Measurements from ENCODE around the gene NDC80. TPM values are rescaled to one million over a fixed set of nuclear protein-coding genes. Genes with fewer than 3 reads are reported as not detected.
"Not testable (repeated sequence)": the region's sequence is repeated elsewhere in the genome, so short reads cannot be mapped to it uniquely, and the experiment has no call there.

NDC80 gene
- total RNA-seq, 3 donors from 2014 or later (not counting 1 experiment from before 2014, with no cell fraction given): 3.4 to 6.5 (median 5.5) TPM

DNA sequence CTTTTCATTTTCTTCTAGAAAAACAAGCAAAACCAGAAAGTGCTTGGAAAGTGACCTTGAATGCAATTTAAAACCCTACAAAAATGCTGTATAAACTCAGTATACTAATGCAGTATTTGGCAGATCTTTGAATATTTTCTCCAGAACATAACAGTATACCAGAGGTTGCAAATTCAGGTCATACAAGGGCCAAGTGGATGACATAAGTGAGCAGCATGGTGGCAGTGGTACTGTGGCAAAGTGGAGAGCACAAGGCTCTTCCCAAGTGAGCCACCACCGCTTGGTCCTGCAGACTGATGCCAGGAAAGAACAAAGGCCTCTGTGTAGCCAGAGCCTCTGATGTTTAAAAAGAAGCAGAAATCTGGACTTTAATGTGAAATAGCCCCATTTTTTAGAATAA lies 33.1 kb upstream of the NDC80 start:
- H3K4me1 ChIP-seq (ENCODE audit: control insufficient read depth, insufficient read depth, low read length): no peaks in the 10 kb centered on the region
- no peaks in the 10 kb centered on the region for H3K4me1 Mint-ChIP-seq
- WGBS (ENCODE audit: insufficient coverage): 97% methylated on average over 1 of the region's 1 CpG
- no peak overlapping the region for H3K27ac ChIP-seq (ENCODE audit: low read length)
- H3K27me3 ChIP-seq (ENCODE audit: control insufficient read depth, insufficient read depth, low read length): no peaks in the 10 kb centered on the region
- no peak overlapping the region for H3K27ac Mint-ChIP-seq
- intact Hi-C loops (cut with micrococcal nuclease): no loop called here
- no peak for ATAC-seq
- H3K4me3 Mint-ChIP-seq: no peak overlapping the region
- no peaks in the 10 kb centered on the region for H3K9me3 Mint-ChIP-seq
- H3K36me3 Mint-ChIP-seq: no peaks in the 10 kb centered on the region
- H3K4me3 ChIP-seq (ENCODE audit: low read length): no peak overlapping the region
- DNase-seq: no peak
- H3K36me3 ChIP-seq (ENCODE audit: control insufficient read depth, insufficient read depth, low read length): peaks cover 10% of the 10 kb centered on the region
- no peaks in the 10 kb centered on the region for H3K27me3 Mint-ChIP-seq (ENCODE audit: low read depth in 2 of 2)
- no peak for TF ChIP-seq CTCF (IDR thresholded peaks at IDR 0.05)
- H3K9me3 ChIP-seq (ENCODE audit: control insufficient read depth, insufficient read depth, low read length): no peaks in the 10 kb centered on the region

DNA sequence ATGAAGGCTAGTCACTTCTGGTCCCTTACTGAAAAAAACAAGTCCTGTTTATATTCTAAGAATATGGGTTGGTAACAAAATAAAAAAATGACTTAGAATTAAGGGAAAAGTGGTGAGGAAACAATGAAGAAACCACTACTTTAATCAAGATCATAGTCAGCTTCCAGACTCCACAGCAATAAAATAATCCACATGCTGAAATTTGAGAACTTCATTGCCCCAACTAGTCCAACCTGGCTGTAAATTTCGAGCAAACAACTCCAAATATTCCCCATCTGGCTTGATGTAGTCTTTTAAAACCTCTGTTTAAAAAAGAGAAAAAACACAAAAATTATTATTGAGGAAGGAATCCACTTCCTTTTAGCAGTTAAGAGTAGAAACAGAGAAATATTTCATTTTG lies 32.5 kb upstream of the NDC80 start:
- WGBS (ENCODE audit: insufficient coverage): 88% methylated on average over 1 of the region's 1 CpG
- Mint-ChIP-seq H3K4me3 (no peak overlapping the region), H3K36me3 (no peaks in the 10 kb centered on the region), H3K4me1 (no peaks in the 10 kb centered on the region), H3K9me3 (no peaks in the 10 kb centered on the region), H3K27me3 (ENCODE audit: low read depth in 2 of 2) (no peaks in the 10 kb centered on the region), H3K27ac (no peak overlapping the region)
- TF ChIP-seq CTCF (IDR thresholded peaks at IDR 0.05): no peak
- Histone ChIP-seq H3K36me3 (ENCODE audit: control insufficient read depth, insufficient read depth, low read length) (peaks cover 13% of the 10 kb centered on the region), H3K4me1 (ENCODE audit: control insufficient read depth, insufficient read depth, low read length) (no peaks in the 10 kb centered on the region), H3K4me3 (ENCODE audit: low read length) (no peak overlapping the region), H3K27me3 (ENCODE audit: control insufficient read depth, insufficient read depth, low read length) (no peaks in the 10 kb centered on the region), H3K9me3 (ENCODE audit: control insufficient read depth, insufficient read depth, low read length) (no peaks in the 10 kb centered on the region), H3K27ac (ENCODE audit: low read length) (no peak overlapping the region)
- ATAC-seq (no peak), DNase-seq (no peak)
- intact Hi-C loops (cut with micrococcal nuclease): no loop called here

DNA sequence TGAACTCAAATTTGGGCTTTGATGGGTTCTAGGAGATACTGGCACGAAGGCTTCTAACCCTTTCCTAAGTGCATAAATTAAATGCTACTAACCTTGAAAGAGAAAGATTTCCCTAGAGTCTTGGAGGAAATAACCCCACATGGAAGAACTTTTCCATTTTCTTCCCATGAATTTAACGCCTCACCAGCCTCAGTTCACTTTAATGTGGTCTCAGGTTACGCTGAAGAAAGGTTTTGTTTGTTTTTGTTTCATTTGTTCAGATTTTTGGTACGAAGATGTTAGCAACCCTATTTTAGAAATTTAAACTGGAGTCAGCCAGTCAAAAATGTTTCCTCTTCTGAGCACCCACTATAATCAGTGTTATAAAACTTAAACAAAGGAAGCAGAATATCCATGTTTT lies 30.8 kb upstream of the NDC80 start:
- Histone ChIP-seq H3K27me3 (ENCODE audit: control insufficient read depth, insufficient read depth, low read length) (no peaks in the 10 kb centered on the region), H3K4me1 (ENCODE audit: control insufficient read depth, insufficient read depth, low read length) (no peaks in the 10 kb centered on the region), H3K27ac (ENCODE audit: low read length) (no peak overlapping the region), H3K4me3 (ENCODE audit: low read length) (no peak overlapping the region), H3K36me3 (ENCODE audit: control insufficient read depth, insufficient read depth, low read length) (peaks cover 14% of the 10 kb centered on the region), H3K9me3 (ENCODE audit: control insufficient read depth, insufficient read depth, low read length) (no peaks in the 10 kb centered on the region)
- H3K4me1 Mint-ChIP-seq: no peaks in the 10 kb centered on the region
- H3K27ac Mint-ChIP-seq: no peak overlapping the region
- intact Hi-C loops (cut with micrococcal nuclease): loop anchor here (5.0 kb wide), 2 partner anchors 203 to 433 kb away; no protein-coding TSS in a partner anchor
- WGBS (ENCODE audit: insufficient coverage): 78% methylated on average over 3 of the region's 4 CpGs
- no peak overlapping the region for H3K4me3 Mint-ChIP-seq
- no peak for TF ChIP-seq CTCF (IDR thresholded peaks at IDR 0.05)
- DNase-seq: no peak
- ATAC-seq: no peak
- no peaks in the 10 kb centered on the region for H3K27me3 Mint-ChIP-seq (ENCODE audit: low read depth in 2 of 2)
- H3K9me3 Mint-ChIP-seq: no peaks in the 10 kb centered on the region
- H3K36me3 Mint-ChIP-seq: no peaks in the 10 kb centered on the region

- H3K27me3 Mint-ChIP-seq (ENCODE audit: low read depth in 2 of 2); H3K4me3 Mint-ChIP-seq: not testable (repeated sequence)
Observed at GRCh38 chr18:2541925-2542563, 29.3 kb upstream of the NDC80 start.

More at GRCh38 chr18:2541925-2542563, 29.3 kb upstream of the NDC80 start:
- intact Hi-C loops (cut with micrococcal nuclease): loop anchor here (2.0 to 5.0 kb wide), 3 partner anchors 205 to 1677 kb away; no protein-coding TSS in a partner anchor
- peak; percentile 72 for TF ChIP-seq CTCF (IDR thresholded peaks at IDR 0.05)
- peak in 1 of 2 donors; percentile 63 for DNase-seq
- not testable (repeated sequence) for H3K4me1 ChIP-seq (ENCODE audit: control insufficient read depth, insufficient read depth, low read length); H3K27ac Mint-ChIP-seq; H3K27ac ChIP-seq (ENCODE audit: low read length); H3K9me3 Mint-ChIP-seq; H3K9me3 ChIP-seq (ENCODE audit: control insufficient read depth, insufficient read depth, low read length); H3K4me3 ChIP-seq (ENCODE audit: low read length); H3K4me1 Mint-ChIP-seq; H3K27me3 ChIP-seq (ENCODE audit: control insufficient read depth, insufficient read depth, low read length); H3K36me3 Mint-ChIP-seq
- ATAC-seq: peak; percentile 58 to 70 (median 69)
- WGBS (ENCODE audit: insufficient coverage): 24% methylated on average over 3 of the region's 3 CpGs
- peaks cover 19% of the 10 kb centered on the region for H3K36me3 ChIP-seq (ENCODE audit: control insufficient read depth, insufficient read depth, low read length)
